Activated naive CD8-positive, alpha-beta T cell treated with anti-CD3 and anti-CD28 coated beads, Interleukin-2, amount 50 U/mL, for 24 hours (primary cell): ENCODE measurements around the gene UROC1.
"Not testable (repeated sequence)": the region's sequence is repeated elsewhere in the genome, so short reads cannot be mapped to it uniquely, and the experiment has no call there.

Experiments used
- ATAC-seq: fragments of 150-1000 bp; cut with Tn5 transposase; one replicate; pipeline ENCODE4 v1.10.0; 2021
- DNase-seq: peaks from one replicate; pipeline ENCODE4 v3.0.0; 2021
- H3K27ac Mint-ChIP-seq: one replicate; pipeline ENCODE4 v1.8.0; 2021; ENCODE audit warnings: mild to moderate bottlenecking, mixed read lengths
- H3K27me3 Mint-ChIP-seq: one replicate; pipeline ENCODE4 v1.8.0; 2021; ENCODE audit warnings: mixed read lengths
- H3K36me3 Mint-ChIP-seq: one replicate; pipeline ENCODE4 v1.8.0; 2021; ENCODE audit warnings: low read depth, mixed read lengths
- H3K4me1 Mint-ChIP-seq: one replicate; pipeline ENCODE4 v1.8.0; 2021; ENCODE audit warnings: mixed read lengths
- H3K4me3 Mint-ChIP-seq: one replicate; pipeline ENCODE4 v1.8.0; 2021; ENCODE audit warnings: mild to moderate bottlenecking, moderate library complexity, mixed read lengths
- H3K9me3 Mint-ChIP-seq: one replicate; pipeline ENCODE4 v1.8.0; 2021; ENCODE audit warnings: mixed read lengths

The UROC1 gene

DNA sequence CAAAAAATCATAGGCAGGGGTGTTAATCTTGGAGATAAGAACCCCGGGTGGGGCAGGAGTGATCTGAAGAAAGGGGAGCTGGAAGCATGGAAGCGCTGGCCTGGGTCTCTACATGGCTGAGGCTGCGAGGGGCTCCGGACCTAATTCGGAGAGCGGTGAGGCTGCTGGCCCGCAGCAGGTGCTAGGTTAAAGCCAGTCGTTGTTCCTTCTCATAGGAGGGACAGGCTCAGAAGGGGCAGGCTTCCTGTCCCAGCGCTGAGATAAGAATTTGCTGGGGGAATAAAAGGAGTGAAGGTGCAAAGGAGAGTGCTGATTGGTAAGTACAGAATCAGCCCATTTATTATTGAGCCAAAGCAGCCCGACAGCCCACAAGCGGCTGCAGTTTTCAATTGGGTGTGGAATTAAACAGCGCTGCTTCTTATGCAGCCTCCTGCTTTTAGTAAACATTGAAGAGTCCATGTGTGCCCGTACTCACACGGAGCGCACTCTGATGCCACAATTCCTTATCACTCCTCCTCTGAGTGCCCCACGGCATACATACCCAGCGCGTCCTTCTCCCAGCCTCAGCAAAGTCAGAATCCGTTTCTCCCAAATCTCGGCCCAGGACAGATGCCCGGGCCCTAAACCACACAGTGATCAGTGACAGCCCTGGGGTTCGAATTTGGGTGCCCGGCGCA, 23.5 kb upstream of the UROC1 start:
- Mint-ChIP-seq H3K9me3 (peaks cover 4% of the 10 kb centered on the region), H3K36me3 (no peaks in the 10 kb centered on the region), H3K27me3 (peaks cover 5% of the 10 kb centered on the region), H3K27ac (no peak overlapping the region), H3K4me1 (peaks cover 5% of the 10 kb centered on the region), H3K4me3 (no peak overlapping the region)
- ATAC-seq (no peak), DNase-seq (no peak)

DNA sequence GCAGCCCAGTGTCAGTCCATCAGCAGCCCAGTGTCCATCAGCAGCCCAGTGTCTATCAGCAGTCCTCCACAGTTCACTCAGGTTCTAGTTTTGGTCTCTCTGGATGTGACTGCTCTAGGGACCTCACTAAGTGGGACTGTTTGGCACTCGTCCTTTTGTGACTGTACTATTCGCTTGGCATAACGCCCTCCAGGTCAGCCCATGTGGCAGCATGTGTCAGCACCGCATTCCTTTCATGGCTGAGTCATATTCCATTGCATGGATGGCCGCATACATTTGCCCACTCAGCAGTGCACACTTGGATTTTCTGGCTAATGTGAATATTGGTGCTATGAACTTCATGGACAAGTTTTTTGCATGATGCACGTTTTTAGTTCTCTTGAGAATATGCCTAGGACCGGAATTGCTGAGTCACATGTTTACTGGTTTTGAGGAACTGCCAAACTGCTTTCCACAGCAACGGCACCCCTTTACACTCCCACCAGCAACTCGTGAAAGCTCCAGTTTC, 22.8 kb upstream of the UROC1 start:
- peaks cover 4% of the 10 kb centered on the region for H3K9me3 Mint-ChIP-seq
- H3K4me1 Mint-ChIP-seq: peaks cover 5% of the 10 kb centered on the region
- H3K27ac Mint-ChIP-seq: no peak overlapping the region
- no peak for ATAC-seq
- no peaks in the 10 kb centered on the region for H3K36me3 Mint-ChIP-seq
- no peak overlapping the region for H3K4me3 Mint-ChIP-seq
- DNase-seq: no peak
- peaks cover 5% of the 10 kb centered on the region for H3K27me3 Mint-ChIP-seq

DNA sequence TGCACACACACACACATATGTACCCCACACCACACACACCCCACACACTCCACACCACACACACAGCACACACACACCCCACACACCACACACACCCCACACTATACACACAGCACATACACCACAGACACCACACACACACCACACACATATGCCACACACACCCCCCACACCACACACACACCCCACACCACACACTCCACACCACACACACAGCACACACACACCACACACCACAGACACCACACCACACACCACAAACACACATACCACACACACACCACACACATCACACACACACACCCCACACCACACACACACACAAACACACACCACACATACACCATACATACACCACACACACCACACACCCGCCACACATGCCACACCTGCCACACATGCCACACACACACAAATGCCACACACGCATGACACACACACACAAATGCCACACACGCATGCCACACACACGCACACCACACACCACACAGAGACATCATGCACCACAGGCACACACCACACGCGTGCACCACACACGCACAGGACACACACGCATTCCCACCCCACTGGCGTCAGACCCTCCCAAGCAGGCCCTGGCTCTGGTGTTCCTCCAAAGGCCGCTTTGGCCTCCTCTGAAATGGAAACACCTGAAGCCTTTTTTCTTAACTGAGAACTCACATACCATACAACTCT, 22.1 kb upstream of the UROC1 start:
- peaks cover 4% of the 10 kb centered on the region for H3K9me3 Mint-ChIP-seq
- H3K4me3 Mint-ChIP-seq: no peak overlapping the region
- no peak overlapping the region for H3K27ac Mint-ChIP-seq
- ATAC-seq (no peak), DNase-seq (no peak)
- no peaks in the 10 kb centered on the region for H3K36me3 Mint-ChIP-seq
- H3K4me1 Mint-ChIP-seq: peaks cover 5% of the 10 kb centered on the region
- H3K27me3 Mint-ChIP-seq: peaks cover 9% of the 10 kb centered on the region

DNA sequence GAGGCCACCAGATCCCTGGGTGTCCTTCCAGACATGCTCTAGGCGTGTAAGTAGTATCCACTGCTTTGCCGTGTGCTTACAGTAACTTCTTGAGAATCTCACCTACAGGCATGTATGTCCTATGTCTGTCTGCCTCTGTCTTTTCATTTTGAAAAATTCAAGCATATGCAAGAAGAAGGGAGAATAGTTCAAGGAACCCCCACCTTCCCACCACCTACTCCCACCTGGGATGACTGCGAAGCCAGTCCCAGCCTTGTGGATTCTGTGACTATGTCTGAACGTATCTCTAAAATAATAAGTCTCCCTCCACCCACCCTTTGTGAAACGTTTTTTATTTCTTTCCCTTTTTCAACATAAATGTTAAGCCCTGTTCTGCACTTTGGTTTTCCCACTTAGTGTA, 21.4 kb upstream of the UROC1 start:
- ATAC-seq (no peak), DNase-seq (no peak)
- no peak overlapping the region for H3K4me3 Mint-ChIP-seq
- H3K36me3 Mint-ChIP-seq: no peaks in the 10 kb centered on the region
- H3K4me1 Mint-ChIP-seq: peaks cover 5% of the 10 kb centered on the region
- H3K27me3 Mint-ChIP-seq: peaks cover 9% of the 10 kb centered on the region
- H3K27ac Mint-ChIP-seq: no peak overlapping the region
- H3K9me3 Mint-ChIP-seq: peaks cover 4% of the 10 kb centered on the region

DNA sequence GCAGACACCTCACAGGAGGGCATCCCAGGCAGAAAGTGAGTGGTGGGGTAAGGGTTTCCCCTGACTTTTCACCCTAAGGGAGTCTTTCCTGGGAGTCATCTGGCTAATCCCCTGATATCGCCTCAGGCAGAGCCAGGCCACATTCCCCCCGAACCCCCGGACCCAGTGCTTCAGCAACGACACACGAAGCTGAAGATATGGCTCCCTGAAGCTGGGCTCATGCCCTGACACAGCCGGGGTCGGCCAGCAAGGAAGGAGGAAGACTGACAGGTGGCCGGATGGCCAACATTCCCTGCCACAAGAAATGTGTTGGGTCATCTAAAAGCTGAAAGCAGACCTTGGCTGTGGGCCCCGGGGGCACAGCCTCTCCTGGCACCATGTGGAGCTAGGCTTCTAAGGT, 20.7 kb upstream of the UROC1 start:
- ATAC-seq (no peak), DNase-seq (no peak)
- Mint-ChIP-seq H3K27ac (no peak overlapping the region), H3K27me3 (peaks cover 15% of the 10 kb centered on the region), H3K4me3 (no peak overlapping the region), H3K36me3 (no peaks in the 10 kb centered on the region), H3K9me3 (peaks cover 4% of the 10 kb centered on the region), H3K4me1 (peaks cover 5% of the 10 kb centered on the region)

DNA sequence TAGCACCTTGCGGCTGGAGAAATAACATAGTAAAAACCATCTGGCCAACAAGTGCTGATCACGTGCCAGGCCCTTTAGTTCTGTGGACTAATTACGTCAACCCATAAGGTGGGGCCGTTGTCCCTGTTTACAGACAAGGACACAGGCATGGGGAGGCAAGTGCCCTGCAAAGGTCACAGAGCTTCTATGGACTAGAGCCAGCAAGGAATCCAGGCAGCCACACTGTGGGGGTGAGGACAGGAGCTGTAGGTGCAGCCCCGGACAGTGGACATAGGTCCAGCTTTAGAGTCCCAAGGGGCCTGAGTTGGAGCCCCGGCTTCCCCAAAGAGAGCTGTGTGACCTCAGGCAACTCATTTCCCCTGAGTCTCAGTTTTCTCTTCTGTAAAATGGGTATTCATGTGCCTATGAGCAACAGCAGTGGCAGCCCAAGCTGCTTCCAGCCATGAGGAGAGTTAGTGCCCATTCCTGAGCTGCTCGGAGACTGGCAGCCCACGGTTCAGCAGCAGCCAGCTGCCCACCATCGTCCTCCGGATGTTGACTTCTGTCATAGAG, 20.2 kb upstream of the UROC1 start:
- Mint-ChIP-seq H3K36me3 (no peaks in the 10 kb centered on the region), H3K4me1 (peaks cover 5% of the 10 kb centered on the region), H3K4me3 (no peak overlapping the region), H3K27me3 (peaks cover 15% of the 10 kb centered on the region), H3K27ac (no peak overlapping the region), H3K9me3 (peaks cover 4% of the 10 kb centered on the region)
- DNase-seq (no peak), ATAC-seq (no peak)

DNA sequence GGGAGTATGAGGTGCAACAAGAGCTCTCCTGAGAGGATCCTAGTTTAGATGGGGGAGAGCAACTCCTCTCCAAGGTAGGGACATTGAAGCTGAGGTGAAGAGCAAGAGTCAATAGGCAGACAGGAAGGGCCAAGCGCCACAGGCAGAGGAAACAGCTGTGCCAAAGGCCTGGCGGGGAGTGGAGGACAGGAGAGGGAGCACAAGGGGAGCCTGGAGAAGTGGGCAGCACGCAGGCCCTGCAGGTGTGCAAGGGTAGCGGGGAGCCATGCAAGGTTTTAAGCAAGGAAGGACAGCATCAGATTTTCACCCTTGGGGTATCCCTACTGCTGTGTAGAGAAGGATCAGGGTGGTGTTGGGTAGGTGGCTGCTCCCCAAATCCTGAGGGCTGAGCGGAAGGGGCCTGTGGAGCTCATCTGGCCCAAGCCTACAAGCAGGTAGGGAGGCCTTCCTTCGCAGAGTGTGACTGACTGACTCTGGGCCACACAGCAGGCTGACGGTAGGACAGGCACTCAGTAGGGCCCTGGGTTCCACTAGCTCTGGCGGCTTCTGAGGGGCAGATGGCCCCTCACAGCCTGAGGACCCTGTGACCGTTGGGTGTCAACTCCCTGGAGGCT, 19.6 kb upstream of the UROC1 start:
- Mint-ChIP-seq H3K36me3 (no peaks in the 10 kb centered on the region), H3K4me1 (peaks cover 5% of the 10 kb centered on the region), H3K27ac (no peak overlapping the region), H3K27me3 (peaks cover 15% of the 10 kb centered on the region), H3K9me3 (peaks cover 4% of the 10 kb centered on the region), H3K4me3 (no peak overlapping the region)
- no peak for ATAC-seq
- DNase-seq: no peak

DNA sequence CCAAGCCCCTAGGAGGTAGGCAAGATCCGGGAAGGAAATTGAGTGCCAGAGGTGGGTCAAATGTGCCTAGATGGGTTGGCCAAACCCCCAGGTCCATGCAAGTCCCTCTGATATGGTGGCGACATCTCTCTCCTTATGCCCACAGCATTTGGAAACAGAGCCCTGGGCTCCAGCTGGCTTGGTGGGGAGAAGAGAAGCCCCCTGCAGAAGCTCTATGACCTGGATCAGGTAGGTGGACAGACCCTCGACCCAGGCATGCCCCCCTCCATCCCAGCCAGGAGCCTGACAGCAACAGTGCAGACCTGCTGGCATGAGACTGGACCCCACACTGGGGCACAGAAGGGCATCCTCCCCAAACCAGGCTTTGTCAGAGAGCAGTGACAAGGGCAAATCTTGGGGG, 18.6 kb upstream of the UROC1 start:
- Mint-ChIP-seq H3K4me1 (peaks cover 5% of the 10 kb centered on the region), H3K9me3 (peaks cover 4% of the 10 kb centered on the region), H3K36me3 (no peaks in the 10 kb centered on the region), H3K4me3 (no peak overlapping the region), H3K27ac (no peak overlapping the region), H3K27me3 (peaks cover 15% of the 10 kb centered on the region)
- ATAC-seq: no peak
- DNase-seq: no peak

DNA sequence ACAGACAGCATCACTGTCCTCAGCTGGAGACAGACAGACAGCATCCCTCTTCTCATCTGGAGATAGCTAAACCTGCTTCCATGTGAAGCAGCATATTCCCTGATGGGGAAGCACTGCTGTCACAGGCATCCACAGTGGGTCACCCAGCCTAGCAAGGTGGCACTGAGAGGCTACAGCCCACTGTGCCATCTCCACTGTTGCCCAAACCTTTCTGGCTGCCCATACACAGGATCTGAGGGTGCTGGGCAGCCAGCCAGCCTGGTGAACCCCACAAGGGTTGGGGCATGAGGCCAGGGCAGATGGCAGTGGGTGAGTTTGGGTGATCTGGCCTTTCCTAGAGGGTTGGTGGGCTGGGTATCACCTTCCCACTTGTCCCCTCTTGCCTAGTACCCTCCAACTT, 18.1 kb upstream of the UROC1 start:
- H3K27me3 Mint-ChIP-seq: peaks cover 15% of the 10 kb centered on the region
- no peaks in the 10 kb centered on the region for H3K36me3 Mint-ChIP-seq
- DNase-seq: no peak
- peaks cover 2% of the 10 kb centered on the region for H3K4me1 Mint-ChIP-seq
- H3K4me3 Mint-ChIP-seq: no peak overlapping the region
- no peak for ATAC-seq
- H3K9me3 Mint-ChIP-seq: peaks cover 4% of the 10 kb centered on the region
- H3K27ac Mint-ChIP-seq: no peak overlapping the region

DNA sequence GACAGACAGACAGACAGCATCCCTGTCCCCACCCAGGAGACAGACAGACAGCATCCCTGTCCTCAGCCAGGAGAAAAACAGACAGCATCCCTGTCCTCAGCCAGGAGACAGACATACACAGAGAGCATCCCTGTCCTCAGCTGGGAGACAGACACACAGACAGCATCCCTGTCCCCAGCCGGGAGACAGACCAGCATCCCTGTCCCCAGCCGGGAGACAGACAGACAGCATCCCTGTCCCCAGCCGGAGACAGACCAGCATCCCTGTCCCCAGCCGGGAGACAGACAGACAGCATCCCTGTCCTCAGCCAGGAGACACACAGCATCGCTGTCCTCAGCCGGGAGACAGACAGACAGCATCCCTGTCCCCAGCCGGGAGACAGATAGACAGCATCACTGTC, 17.1 kb upstream of the UROC1 start:
- ATAC-seq, H3K9me3 Mint-ChIP-seq, H3K4me3 Mint-ChIP-seq, H3K36me3 Mint-ChIP-seq, DNase-seq, H3K27ac Mint-ChIP-seq, H3K4me1 Mint-ChIP-seq: not testable (repeated sequence)
- H3K27me3 Mint-ChIP-seq: peaks cover 10% of the 10 kb centered on the region

DNA sequence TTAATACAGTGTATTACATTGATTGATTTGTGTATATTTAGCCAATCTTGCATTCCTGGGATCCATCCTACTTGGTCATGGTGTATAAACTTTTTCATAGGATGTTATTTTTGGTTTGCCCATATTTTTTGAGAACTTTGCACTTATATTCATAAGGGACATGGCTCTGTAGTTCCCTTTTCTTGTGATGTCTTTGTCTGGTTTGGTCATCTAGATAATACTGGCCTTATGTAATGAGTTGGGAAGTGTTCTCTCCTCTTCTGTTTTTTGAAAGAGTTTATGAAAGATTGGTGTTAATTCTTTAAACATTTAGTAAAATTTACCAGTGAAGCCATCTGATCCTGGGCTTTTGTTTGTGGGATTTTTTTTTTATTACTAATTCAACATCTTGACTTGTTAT, 15.9 kb upstream of the UROC1 start:
- Mint-ChIP-seq H3K9me3 (no peaks in the 10 kb centered on the region), H3K4me1 (no peaks in the 10 kb centered on the region), H3K36me3 (no peaks in the 10 kb centered on the region), H3K27ac (no peak overlapping the region), H3K27me3 (peaks cover 10% of the 10 kb centered on the region), H3K4me3 (no peak overlapping the region)
- ATAC-seq (no peak), DNase-seq (no peak)

DNA sequence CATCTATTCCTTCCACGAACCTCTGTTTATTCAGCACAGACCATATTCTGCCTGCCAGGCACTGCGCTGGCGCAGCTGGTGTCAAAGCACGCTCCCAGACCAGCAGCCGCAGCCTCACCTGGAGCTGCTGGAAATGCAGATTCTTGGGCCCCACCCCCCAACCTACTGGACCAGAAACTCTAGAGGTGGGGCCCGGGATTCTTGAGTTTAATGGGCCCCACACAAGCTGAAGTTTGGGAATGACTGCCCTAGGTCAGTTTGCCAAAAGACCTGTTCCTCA, 13.4 kb upstream of the UROC1 start:
- H3K9me3 Mint-ChIP-seq: no peaks in the 10 kb centered on the region

DNA sequence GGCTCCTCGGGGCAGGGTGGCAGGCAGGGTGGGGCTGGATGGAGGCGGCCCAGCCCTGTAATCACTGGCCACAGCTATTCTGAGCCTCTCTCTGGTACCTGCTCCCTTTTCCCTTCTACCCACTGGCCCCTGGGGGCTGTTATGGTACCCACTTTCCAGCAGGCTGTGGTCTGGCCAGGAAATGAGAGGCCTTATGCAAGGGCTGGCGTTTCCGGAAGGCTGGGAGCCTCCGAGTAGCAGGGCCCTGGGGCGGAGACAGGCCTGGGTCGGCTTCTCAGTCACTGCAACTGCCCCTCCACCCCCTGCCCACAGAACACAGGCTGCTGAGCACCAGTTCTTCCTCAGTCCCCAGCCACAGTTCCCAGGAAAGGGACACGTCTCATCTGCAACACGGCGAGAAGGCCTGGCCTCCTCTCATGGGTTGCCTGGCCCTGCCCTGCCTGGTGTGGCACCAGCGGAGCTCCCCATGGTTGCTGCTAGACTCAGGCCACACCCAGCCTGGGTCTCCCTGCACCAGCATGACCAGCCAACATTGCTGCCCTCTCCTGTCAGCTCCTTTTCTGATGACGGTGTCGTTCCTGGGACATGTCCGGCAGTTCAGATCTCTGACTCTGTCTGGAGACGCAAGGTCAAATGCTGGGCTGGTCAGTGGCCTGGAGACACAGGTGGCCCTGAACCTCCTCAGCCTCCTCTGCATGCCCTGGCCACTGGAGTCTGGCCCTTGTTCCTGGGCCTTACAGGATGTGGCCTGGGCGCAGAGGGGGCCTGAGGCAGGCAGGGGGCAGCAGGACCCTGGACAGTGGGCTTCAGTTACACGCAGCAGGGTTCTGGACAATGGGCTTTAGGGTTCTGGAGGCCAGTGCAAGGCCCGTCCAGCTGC, 12.8 kb upstream of the UROC1 start:
- H3K27ac Mint-ChIP-seq: no peak overlapping the region
- H3K9me3 Mint-ChIP-seq: no peaks in the 10 kb centered on the region
- H3K4me1 Mint-ChIP-seq: no peaks in the 10 kb centered on the region
- H3K27me3 Mint-ChIP-seq: peaks cover 12% of the 10 kb centered on the region
- H3K4me3 Mint-ChIP-seq: no peak overlapping the region
- no peaks in the 10 kb centered on the region for H3K36me3 Mint-ChIP-seq
- DNase-seq: no peak
- ATAC-seq: no peak

More for the DNA sequence above, 13.4 kb upstream of the UROC1 start:
- Mint-ChIP-seq H3K27ac (no peak overlapping the region), H3K36me3 (no peaks in the 10 kb centered on the region), H3K27me3 (peaks cover 10% of the 10 kb centered on the region), H3K4me3 (no peak overlapping the region), H3K4me1 (no peaks in the 10 kb centered on the region)
- ATAC-seq (no peak), DNase-seq (no peak)

DNA sequence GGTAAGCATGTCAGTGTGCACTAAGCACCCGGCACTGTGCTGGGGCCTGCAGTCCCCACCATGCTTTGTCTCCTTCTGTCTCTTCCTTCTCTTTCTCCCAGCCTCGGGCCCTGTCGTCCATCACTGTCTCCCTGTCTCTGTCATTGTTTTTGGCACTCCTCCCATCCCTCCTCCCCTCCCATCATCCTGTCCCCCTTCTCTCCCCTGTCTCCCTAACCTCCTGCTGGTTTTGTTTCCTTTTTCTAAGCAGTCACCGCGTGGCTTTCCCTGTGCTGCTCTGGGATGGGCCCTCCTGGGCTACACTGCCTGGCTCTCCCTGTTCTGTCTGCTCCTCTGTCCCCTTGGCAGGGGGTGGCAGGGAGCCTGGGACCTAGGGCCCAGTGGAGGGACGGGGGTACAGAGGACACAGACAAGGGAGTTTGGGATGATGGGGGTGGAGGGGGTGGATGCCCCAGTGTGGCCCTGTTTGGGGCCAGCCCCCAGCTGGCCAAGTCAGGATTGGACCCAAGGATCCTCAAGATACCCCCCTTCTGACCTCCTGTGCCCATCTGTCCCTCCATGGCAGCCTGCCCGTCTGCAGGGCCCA, 12.1 kb upstream of the UROC1 start:
- H3K27me3 Mint-ChIP-seq: peaks cover 8% of the 10 kb centered on the region
- H3K9me3 Mint-ChIP-seq: no peaks in the 10 kb centered on the region
- no peaks in the 10 kb centered on the region for H3K36me3 Mint-ChIP-seq
- no peak overlapping the region for H3K4me3 Mint-ChIP-seq
- no peak for DNase-seq
- no peaks in the 10 kb centered on the region for H3K4me1 Mint-ChIP-seq
- H3K27ac Mint-ChIP-seq: no peak overlapping the region
- ATAC-seq: no peak
